Ectodermal cell (in vitro differentiated cells): ENCODE data around the gene SMAP1.

Experiments
- H3K27ac ChIP-seq: 2 replicates; pipeline ENCODE4 v1.7.0; 2013; ENCODE audit warnings: mild to moderate bottlenecking, low read depth, low read length; ENCODE audit not compliant: insufficient read depth, poor library complexity, severe bottlenecking
- H3K27me3 ChIP-seq: 2 replicates; pipeline ENCODE4 v1.7.0; 2013; ENCODE audit warnings: mild to moderate bottlenecking, low read length; ENCODE audit not compliant: insufficient read depth, control insufficient read depth, poor library complexity, severe bottlenecking
- H3K36me3 ChIP-seq: one replicate; pipeline ENCODE4 v1.7.0; 2013; ENCODE audit warnings: low read length; ENCODE audit not compliant: control insufficient read depth, insufficient read depth
- H3K4me1 ChIP-seq: one replicate; pipeline ENCODE4 v1.7.0; 2013; ENCODE audit warnings: low read length; ENCODE audit not compliant: control insufficient read depth, insufficient read depth
- H3K4me3 ChIP-seq: 2 replicates; pipeline ENCODE4 v1.7.0; 2013; ENCODE audit warnings: low read depth, low read length, control low read depth; ENCODE audit not compliant: insufficient read depth
- H3K9me3 ChIP-seq: 2 replicates; pipeline ENCODE4 v1.7.0; 2013; ENCODE audit warnings: mild to moderate bottlenecking, low read length, moderate library complexity; ENCODE audit not compliant: control insufficient read depth
- WGBS, 2 experiments: methylation state at CpG; one replicate each; pipeline ENCODE4 v1.1.7; 2013; ENCODE audit warnings: missing lambda C conversion rate in 2 of 2; 5-methylcytosine and 5-hydroxymethylcytosine counted together

Gene SMAP1

GRCh38 chr6:70706491-70707123, 38.9 kb downstream of the SMAP1 start:
- H3K4me1 ChIP-seq: no peaks in the 10 kb centered on the region
- H3K36me3 ChIP-seq: no peaks in the 10 kb centered on the region
- H3K9me3 ChIP-seq: no peaks in the 10 kb centered on the region
- no peak overlapping the region for H3K4me3 ChIP-seq
- WGBS, 2 experiments: 0% methylated on average over 1 of the region's 3 CpGs
- no peaks in the 10 kb centered on the region for H3K27me3 ChIP-seq
- no peak overlapping the region for H3K27ac ChIP-seq

GRCh38 chr6:70707893-70708292, 40.2 kb downstream of the SMAP1 start:
- Histone ChIP-seq H3K27ac (no peak overlapping the region), H3K4me3 (no peak overlapping the region), H3K4me1 (no peaks in the 10 kb centered on the region), H3K9me3 (no peaks in the 10 kb centered on the region), H3K36me3 (no peaks in the 10 kb centered on the region), H3K27me3 (no peaks in the 10 kb centered on the region)
- 99 to 100% methylated on average over 2 of the region's 2 CpGs for WGBS, 2 experiments

GRCh38 chr6:70708448-70708847, 40.8 kb downstream of the SMAP1 start:
- Histone ChIP-seq H3K27me3 (no peaks in the 10 kb centered on the region), H3K27ac (no peak overlapping the region), H3K9me3 (no peaks in the 10 kb centered on the region), H3K4me3 (no peak overlapping the region), H3K4me1 (no peaks in the 10 kb centered on the region), H3K36me3 (no peaks in the 10 kb centered on the region)
- WGBS, 2 experiments: 93 to 100% methylated on average over 1 to 2 of the region's 2 CpGs

- H3K27me3 ChIP-seq: no peaks in the 10 kb centered on the region
- H3K36me3 ChIP-seq: no peaks in the 10 kb centered on the region
- no peaks in the 10 kb centered on the region for H3K4me1 ChIP-seq
- H3K9me3 ChIP-seq: no peaks in the 10 kb centered on the region
- H3K27ac ChIP-seq: no peak overlapping the region
- WGBS, 2 experiments: 95 to 100% methylated on average over 2 to 3 of the region's 3 CpGs
- H3K4me3 ChIP-seq: no peak overlapping the region
Observed at GRCh38 chr6:70709826-70710225, 42.1 kb downstream of the SMAP1 start.

GRCh38 chr6:70714716-70715257, 47.1 kb downstream of the SMAP1 start:
- Histone ChIP-seq H3K9me3 (peaks cover 3% of the 10 kb centered on the region), H3K4me3 (no peak overlapping the region), H3K4me1 (no peaks in the 10 kb centered on the region), H3K27me3 (no peaks in the 10 kb centered on the region), H3K27ac (no peak overlapping the region), H3K36me3 (peaks cover 4% of the 10 kb centered on the region)

GRCh38 chr6:70717038-70717801, 49.5 kb downstream of the SMAP1 start:
- Histone ChIP-seq H3K27me3 (no peaks in the 10 kb centered on the region), H3K36me3 (peaks cover 4% of the 10 kb centered on the region), H3K4me3 (no peak overlapping the region), H3K4me1 (no peaks in the 10 kb centered on the region), H3K9me3 (peaks cover 3% of the 10 kb centered on the region), H3K27ac (no peak overlapping the region)
- 93 to 96% methylated on average over 4 to 5 of the region's 5 CpGs for WGBS, 2 experiments

- no peaks in the 10 kb centered on the region for H3K36me3 ChIP-seq
- no peaks in the 10 kb centered on the region for H3K4me1 ChIP-seq
- H3K27me3 ChIP-seq: no peaks in the 10 kb centered on the region
- no peak overlapping the region for H3K4me3 ChIP-seq
- no peaks in the 10 kb centered on the region for H3K9me3 ChIP-seq
- WGBS, 2 experiments: 93 to 100% methylated on average over 2 of the region's 2 CpGs
- H3K27ac ChIP-seq: no peak overlapping the region
Observed at GRCh38 chr6:70724524-70724923, 56.8 kb downstream of the SMAP1 start.

- no peaks in the 10 kb centered on the region for H3K4me1 ChIP-seq
- WGBS, 2 experiments: 50 to 56% methylated on average over 3 of the region's 3 CpGs
- H3K36me3 ChIP-seq: no peaks in the 10 kb centered on the region
- H3K27ac ChIP-seq: peak overlapping the region; percentile 11
- no peaks in the 10 kb centered on the region for H3K27me3 ChIP-seq
- no peaks in the 10 kb centered on the region for H3K9me3 ChIP-seq
- H3K4me3 ChIP-seq: no peak overlapping the region
Observed at GRCh38 chr6:70725817-70726415, 58.2 kb downstream of the SMAP1 start.

- Histone ChIP-seq H3K27ac (no peak overlapping the region), H3K9me3 (no peaks in the 10 kb centered on the region), H3K4me3 (no peak overlapping the region), H3K4me1 (no peaks in the 10 kb centered on the region), H3K36me3 (no peaks in the 10 kb centered on the region), H3K27me3 (no peaks in the 10 kb centered on the region)
- 95 to 96% methylated on average over 10 of the region's 10 CpGs for WGBS, 2 experiments
Observed at GRCh38 chr6:70734381-70734780, 66.7 kb downstream of the SMAP1 start.

GRCh38 chr6:70734979-70735378, 67.3 kb downstream of the SMAP1 start:
- H3K9me3 ChIP-seq: no peaks in the 10 kb centered on the region
- no peaks in the 10 kb centered on the region for H3K36me3 ChIP-seq
- no peaks in the 10 kb centered on the region for H3K4me1 ChIP-seq
- no peak overlapping the region for H3K4me3 ChIP-seq
- no peaks in the 10 kb centered on the region for H3K27me3 ChIP-seq
- 83% methylated on average over 1 of the region's 1 CpG; no CpG with 5 or more reads in 1 of the 2 experiments for WGBS, 2 experiments
- no peak overlapping the region for H3K27ac ChIP-seq
